Choroid plexus epithelial cell (primary cell): ENCODE measurements around the gene PHLDA2.

Source experiments
- DNase-seq: peaks from one replicate; pipeline ENCODE4 v3.0.0-alpha.2; 2010; ENCODE audit warnings: low read depth
- H3K4me3 ChIP-seq: 2 replicates; pipeline ENCODE4 v1.5.1; 2011; ENCODE audit warnings: low read depth, mild to moderate bottlenecking, control low read depth, low read length, moderate library complexity
- TF ChIP-seq, protein P1 (sequence below): conservative IDR thresholded peaks from 2 replicates; pipeline ENCODE4 v1.5.1; 2011; ENCODE audit warnings: low read depth, mild to moderate bottlenecking, control low read depth, inconsistent platforms, low read length, moderate library complexity

Gene PHLDA2

DNA sequence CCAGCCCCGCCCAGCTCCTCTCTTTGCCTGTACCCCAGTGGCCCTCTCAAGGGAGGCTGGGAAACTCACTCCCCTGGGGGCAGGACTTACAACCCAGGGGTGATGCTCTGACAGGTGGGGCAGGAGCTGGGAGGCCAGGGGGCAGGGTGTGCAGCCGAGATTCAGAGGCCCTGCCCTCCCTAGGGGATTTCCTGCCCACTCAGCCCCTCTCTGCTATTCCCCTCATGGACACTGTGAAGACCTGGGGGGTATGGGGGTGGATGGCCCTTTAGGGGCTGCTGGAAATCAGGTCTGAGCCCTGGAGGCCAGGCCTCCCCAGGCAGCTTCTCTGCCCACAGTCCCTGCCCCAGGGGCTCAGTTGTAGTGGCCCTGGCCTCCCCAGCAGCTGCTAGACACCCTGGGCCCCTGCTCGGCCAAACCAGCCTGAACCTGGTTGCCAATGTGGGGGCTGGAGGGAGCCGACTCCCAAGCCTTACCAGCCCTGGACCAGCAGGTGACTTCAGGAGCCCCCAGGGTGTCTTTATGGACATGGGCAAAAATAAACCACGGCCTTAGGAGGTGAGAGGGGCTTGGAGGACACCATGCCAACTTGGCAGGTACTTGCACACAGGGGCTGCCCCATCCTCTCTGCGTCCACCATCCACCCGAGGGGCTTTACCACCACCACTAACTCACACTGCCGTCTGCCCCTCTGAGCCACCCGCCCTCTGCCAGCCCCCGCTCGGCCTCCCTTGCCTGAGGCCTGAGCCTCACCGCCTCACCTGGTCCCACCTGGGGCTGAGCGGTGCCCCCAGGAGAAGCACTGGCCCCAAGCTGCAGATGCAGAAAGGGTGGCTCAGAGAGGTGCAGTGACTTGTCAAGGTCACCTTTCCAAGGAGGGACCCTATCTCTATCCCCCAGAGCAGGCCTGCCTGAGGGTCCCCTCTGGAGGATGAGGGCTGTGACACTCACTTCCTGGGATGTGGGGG is 2.8 kb upstream of the PHLDA2 start:
- no peak for DNase-seq
- TF ChIP-seq, protein P1, sequence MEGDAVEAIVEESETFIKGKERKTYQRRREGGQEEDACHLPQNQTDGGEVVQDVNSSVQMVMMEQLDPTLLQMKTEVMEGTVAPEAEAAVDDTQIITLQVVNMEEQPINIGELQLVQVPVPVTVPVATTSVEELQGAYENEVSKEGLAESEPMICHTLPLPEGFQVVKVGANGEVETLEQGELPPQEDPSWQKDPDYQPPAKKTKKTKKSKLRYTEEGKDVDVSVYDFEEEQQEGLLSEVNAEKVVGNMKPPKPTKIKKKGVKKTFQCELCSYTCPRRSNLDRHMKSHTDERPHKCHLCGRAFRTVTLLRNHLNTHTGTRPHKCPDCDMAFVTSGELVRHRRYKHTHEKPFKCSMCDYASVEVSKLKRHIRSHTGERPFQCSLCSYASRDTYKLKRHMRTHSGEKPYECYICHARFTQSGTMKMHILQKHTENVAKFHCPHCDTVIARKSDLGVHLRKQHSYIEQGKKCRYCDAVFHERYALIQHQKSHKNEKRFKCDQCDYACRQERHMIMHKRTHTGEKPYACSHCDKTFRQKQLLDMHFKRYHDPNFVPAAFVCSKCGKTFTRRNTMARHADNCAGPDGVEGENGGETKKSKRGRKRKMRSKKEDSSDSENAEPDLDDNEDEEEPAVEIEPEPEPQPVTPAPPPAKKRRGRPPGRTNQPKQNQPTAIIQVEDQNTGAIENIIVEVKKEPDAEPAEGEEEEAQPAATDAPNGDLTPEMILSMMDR: no peak
- no peak overlapping the region for H3K4me3 ChIP-seq

DNA sequence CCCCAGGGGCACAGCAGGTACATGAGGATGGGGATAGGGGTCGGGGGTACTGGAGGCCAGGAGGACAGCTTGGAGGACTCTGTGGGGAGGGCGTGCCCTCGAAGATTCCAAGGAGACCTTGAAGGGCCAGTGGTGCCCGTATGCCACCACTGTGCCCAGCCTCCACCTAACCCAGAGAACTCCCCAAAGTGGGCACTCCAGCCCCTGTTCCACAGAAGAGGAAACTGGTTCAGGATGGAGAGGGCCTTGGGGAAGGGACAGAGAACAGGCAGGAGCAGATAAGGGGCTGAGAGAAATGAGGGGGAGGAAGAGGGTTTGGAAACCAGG is 2.2 kb upstream of the PHLDA2 start:
- no peak overlapping the region for H3K4me3 ChIP-seq

DNA sequence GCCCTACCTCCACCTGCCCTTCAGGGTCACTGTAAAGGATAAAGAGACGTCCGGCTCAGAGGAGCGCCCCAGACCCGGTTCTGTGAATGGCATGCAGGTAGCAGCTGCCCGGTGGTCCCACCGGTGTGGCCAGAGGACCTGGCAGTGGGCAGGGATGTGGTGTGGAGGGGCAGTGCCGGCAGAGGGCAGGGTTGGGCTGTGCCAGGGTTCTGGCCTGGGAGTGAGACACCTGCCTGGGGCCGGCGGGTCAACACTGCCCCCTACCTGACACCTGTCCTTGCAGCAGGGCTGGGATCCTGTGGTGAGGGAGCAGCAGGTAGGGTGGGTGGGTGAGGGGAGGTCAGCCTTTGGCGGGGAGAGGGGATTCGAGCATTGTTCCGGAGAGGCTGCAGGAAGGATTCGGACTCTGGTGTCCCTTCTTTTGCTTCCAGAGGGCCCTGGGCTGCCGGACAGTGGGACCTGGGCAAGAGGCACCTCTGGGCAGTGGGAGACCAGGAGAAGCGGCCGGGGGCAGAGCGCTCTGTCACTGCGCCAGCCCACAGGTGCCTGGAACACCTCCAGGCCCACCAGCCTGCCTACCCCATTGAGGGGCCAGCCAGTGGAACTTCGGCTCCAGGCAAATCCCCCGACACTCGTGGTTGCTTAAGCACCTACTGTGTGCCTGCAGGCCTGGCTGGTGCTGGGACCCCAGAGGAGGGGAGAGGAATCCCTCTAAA is 1.6 kb upstream of the PHLDA2 start:
- TF ChIP-seq, protein P1: peak; percentile 57
- peak overlapping the region; percentile 81 for H3K4me3 ChIP-seq
- peak; percentile 46 for DNase-seq

More for the DNA sequence above, 2.2 kb upstream of the PHLDA2 start:
- DNase-seq: no peak
- TF ChIP-seq, protein P1: no peak

DNA sequence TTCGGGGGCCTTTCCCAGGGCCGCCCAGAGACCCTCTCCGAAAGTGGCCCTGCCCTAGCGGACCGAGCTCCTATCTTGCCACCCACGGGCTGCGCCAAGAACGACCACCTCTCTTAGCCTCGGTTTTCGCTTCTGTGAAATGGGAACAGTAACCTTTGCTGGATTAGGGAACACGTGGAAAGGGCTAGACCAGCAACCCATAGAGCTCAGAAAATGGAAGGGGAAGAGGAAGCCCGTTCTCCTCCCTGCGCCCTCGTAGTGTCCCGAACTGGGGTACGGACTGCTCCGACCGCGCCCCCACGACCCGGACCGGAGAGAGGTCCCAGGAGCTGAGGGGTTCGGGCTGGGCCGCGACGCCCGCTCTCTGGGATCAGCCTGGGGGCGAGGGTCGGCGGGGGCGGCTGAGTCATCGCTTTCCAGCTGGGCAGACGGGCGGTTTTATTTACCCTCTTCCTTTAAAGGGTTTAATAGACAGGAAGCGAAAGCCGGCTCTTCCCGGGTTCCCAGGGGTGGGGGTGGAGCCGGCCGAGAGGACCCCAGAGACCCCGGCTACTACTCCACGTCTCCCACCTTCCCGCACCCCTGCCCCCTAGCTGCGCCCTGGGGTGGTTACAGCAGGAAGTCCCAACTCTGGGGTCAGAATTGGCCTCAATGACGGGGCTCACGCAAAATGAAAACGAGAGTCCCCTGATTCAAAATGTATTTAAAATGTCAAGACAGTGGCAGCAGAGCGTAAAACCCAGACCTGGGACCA is 907 bp upstream of the PHLDA2 start:
- TF ChIP-seq, protein P1: peak; percentile 54
- H3K4me3 ChIP-seq: peak overlapping the region; percentile 81
- DNase-seq: peak; percentile 61

DNA sequence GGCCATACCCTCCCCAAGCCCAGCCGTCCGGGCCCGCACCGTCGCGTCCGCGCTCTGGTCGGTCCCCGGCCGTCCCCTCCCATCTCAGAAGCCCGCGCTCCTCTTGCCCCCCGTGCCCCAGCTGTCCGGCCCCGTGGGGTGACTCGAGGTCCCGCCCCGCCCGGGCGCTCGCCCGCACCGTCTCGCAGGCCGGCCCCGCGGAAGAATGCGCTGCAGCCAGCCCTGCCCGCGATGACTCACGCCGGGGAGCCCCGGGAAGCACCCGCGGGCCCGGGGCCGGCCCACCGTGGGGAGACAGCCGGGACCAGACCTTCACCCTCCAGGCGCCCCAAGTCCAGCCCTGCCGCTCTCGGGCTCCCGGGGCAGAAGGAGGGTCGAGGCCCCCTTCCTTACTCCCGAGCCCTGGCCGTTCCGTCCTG is 320 bp upstream of the PHLDA2 start:
- TF ChIP-seq, protein P1: no peak
- peak overlapping the region; percentile 81 for H3K4me3 ChIP-seq
- peak; percentile 82 for DNase-seq

DNA sequence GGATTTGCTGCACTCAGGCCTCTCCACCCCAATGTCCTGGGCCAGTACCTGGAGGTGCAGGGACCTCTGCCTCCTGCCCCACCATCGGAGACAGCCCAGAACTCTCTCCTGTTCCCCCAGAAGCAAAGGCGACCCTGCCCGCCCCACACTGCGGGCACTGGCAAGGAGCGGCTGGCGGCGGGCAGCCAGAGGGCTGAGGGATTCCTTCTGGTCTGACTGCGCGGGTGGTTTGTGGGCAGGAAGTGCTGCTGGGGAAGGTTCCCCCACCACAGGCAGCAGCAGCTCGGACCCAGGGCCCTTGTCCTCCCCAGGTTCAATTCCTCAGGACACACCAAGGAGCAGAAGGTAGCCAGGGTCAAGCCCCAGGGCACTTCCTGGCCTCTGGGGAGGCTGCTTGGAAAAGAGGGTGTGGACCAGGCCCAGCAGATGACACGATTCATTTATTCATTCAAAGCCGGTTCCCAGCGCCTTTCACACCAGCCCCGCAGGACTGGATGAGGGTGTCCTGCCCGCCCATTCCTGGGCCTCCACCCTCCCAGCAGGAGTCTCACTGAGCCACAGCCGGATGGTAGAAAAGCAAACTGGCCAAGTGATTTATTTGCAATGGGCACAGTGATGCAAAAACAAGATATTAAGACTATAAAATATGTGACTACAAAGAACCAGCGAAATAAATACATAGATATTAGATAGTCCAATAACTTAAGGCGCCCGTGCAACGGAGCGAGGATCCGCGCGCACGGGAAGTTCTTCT is 1.2 kb downstream of the PHLDA2 start:
- TF ChIP-seq, protein P1: peak; percentile 14
- H3K4me3 ChIP-seq: peak overlapping the region; percentile 81
- peak; percentile 56 for DNase-seq
